ENCODE results near the gene TRIP13.
"Not testable (repeated sequence)": the region's sequence is repeated elsewhere in the genome, so short reads cannot be mapped to it uniquely, and the experiment has no call there.

The TRIP13 gene

DNA sequence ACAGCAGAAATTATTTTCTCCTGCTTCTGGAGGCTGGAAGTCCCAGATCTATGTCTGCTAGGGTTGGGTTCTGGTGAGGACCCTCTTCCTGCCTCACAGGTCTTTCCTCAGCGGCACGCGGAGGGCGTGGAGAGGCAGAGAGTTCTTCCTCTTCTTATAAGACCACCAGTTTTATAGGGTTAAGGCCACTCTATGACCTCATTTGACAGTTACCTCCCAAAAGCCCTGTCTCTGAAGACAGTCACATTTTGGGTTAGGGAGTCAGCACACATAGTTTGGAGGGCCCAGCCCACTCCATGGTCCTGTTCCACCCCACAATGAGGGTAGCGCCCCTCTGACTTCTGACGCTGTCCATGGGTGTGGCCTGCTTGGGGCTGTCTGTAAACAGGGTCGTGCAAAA is 46.7 kb downstream of the TRIP13 start:
- DNase-seq: no peak

DNA sequence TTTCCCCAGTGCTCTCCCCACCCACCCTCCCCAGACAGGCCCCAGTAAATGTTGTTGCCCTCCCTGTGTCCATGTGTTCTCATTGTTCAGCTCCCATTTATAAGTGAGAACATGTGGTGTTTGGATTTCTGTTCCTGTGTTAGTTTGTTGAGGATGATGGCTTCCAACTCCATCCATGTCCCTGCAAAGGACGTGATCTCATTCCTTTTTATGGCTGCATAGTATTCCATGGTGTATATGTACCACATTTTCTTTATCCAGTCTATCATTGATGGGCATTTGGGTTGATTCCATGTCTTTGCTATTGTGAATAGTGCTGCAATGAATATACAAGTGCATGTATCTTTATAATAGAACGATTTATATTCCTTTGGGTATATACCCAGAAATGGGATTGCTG is 48.1 kb downstream of the TRIP13 start:
- DNase-seq: not testable (repeated sequence)

- DNase-seq: no peak
These were observed 50.7 kb downstream of the TRIP13 start for GRCh38 chr5:943201-943917.

DNA sequence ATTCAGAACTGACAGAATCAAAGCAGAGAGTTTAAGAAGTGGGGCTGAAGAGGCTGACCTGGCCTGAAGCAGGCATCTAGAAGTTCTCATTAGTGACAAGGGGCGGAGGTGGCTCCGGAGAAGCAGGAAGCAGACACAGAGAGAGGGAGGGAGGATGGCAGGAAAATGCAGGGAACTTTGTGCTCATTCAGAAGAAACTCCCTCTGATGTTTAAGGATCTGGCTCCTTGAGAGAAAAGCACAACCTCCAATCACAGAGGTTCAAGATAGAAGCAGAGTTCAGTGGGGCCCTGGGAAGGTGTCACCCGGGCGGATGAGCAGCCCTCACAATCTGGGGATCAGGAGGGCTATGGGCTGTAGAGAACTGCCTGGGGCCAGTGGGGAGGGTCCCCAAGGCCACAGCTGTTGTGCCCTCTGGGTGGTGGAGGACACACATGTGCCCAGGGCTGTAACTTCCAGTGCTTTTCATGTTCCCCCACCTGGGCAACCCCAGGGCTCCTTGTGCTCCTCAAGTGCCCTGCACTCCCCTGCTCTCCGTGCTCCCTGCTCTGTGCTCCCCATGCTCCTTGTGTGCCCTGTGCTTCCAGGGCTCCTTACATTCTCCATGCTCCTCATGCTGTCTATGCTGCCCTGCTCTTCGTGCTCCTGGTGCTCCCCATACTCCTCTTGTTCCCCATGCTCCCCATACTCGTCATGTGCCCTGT is 51.4 kb downstream of the TRIP13 start:
- no peak for DNase-seq

GRCh38 chr5:944621-944927 is 51.9 kb downstream of the TRIP13 start:
- DNase-seq: no peak

GRCh38 chr5:944992-945685 is 52.5 kb downstream of the TRIP13 start:
- DNase-seq: no peak

- no peak for DNase-seq
These were observed 53.2 kb downstream of the TRIP13 start for GRCh38 chr5:945691-946551.

- DNase-seq: no peak
These were observed 54.3 kb downstream of the TRIP13 start for GRCh38 chr5:946720-947625.

- DNase-seq: no peak
These were observed 55.2 kb downstream of the TRIP13 start for GRCh38 chr5:947626-948471.

DNA sequence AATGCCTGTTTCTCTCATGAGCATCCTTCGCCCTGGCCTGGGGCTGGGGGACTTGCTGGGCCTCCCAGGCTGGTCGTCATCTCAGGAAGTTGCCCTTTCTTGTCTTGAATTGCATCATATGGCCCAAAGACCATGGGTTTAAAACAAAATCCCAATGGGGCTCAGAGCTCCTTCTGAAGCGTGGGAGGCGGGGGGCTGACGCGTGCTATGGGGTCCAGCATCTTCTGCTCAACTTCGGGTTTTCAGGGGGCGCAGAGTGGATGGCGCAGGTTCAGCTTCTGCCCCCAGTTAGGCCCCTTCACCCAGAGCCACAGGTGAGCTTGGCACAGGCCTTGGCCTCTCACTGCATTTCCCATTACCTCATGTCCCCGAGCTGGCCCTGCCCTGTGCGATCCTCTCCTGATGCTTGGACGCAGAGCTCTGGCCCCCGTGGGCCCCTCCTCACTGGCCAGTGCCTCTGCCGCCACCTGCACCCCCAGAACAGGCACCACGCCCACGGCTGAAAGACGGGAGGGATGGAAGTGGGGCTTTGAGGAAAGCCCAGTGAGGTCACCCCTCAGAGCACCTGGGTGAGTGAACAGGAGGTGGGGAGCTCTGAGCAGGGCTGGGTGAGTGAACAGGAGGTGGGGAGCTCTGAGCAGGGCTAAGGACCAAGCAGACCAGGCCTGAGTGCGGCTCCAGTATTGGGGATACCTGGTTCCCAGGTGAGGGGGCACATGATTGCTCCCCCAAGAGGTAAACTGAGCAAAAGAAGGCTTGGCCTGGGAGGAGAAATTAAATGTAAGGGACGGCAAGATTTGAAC is 56.0 kb downstream of the TRIP13 start:
- no peak for DNase-seq

DNA sequence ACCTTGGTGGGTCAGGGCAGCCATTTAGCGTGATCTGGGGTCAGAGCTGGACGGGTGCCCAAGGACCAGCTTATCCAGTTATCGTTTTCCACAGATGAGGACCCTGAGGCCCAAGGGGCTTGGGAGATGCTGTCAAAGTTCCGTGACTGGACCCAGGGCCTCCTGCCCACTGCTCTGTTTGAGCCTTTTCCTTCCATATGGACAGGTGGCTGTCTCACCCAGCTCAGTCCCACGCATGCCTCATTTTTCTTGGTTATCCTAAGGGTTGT is 56.5 kb downstream of the TRIP13 start:
- no peak for DNase-seq

DNA sequence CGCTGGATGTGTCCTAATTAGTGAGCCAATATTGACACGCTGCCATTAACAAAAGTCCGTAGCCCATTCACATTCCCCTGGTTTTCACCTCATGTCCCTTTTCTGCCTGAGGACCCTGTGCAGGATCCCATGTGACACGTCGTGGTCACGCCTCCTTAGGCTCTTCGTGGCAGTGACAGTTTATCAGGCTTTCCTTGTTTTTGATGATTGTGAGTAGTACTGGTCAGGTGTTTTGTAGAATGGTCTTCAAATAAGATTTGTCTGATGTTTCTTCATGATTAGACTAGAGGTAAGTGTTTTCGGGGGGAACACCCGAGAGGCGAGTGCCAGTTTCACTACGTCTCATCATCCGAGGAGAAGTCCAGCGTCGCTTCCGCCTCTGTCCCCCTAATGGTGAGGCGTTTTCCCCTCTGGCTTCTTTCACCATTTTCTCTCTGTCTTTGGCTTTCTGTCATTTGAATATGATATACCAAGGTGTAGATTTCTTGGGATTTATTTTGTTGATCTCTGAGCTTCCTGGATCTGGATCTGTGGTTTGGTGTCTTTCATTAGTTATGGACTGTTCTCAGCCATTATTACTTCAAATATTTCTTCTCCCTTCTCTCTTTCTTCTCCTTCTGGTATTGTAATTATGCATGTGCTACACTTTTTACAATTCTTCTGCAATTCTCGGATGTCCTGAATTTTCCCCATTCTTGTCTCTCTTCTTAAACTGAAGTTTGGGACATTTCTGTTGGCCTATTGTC is 57.3 kb downstream of the TRIP13 start:
- no peak for DNase-seq

- no peak for DNase-seq
These were observed 59.4 kb downstream of the TRIP13 start for GRCh38 chr5:951940-952596.

DNA sequence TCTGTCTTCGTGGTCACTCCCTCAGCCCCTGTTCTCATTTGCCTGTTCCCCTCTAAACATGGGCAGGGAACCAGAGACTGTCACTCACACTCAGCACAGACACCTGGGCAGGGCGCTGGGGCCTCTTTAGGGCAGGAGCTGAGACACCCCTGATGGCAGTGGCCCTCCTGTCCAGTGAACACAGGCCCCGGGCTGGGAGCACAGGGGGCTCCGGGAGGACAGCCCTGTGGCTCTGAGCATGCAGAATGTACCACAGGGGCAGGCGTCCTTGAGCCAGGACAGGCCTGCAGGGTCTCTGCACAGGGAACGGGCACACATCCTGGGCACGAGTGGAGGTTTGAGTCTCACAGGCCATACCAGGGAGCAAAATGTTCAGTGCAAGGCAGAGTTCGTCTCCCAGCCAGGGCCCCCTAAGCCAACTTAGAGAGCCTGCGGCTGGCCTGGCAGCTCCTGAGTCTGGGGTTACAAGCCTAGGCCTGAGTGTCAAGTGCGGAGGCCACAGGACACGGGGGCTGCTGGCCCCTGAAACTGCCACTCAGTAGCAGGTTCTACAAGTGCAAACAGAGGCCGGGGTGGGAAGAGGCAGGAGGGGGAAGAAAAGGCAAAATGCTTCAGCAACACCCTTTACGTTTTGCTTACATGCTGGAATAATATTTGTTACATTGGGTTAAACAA is 60.0 kb downstream of the TRIP13 start:
- no peak for DNase-seq

DNA sequence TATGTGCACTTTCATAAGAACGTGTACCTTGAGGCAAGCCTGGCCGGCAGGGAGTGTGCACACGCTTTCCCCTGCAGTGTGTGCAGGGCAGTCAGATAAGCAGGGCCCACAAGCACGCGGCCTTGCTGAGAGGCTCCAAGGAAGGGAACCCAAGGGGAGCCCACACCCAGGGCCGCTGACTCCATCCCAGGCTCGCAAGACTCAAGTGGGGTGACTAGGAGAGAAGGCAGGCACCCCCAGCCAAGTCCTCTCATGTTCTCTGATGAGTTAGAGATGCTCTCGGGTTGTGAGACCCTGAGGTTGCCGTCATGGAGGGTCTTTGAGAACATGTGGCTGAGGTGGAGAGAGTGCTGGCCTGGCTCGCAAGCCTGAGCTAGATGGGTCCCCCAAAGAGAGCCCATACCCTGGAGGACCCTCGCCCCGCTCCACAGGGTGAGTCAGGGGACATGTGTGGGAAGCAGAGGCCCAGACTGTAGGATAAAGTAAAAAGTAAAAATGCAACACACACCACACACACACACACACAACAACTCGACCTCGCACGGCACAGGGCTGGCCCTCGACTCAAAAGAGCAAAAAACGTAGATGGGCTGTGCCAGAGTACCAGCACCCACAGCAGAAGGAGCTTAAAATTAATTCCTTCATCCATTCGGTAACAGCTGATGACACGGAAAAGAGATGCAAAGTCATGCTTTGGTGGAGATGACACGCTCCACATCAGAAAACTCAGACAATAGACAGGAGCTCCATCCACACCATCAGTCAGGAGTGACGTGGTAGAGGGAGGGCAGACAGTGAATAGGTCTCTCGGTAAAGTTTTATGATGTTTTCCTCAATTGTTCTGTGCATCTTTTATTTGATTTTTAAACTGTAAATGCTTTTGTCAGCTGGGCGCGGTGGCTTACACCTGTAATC is 61.1 kb downstream of the TRIP13 start:
- DNase-seq: no peak

GRCh38 chr5:955886-956761 is 63.4 kb downstream of the TRIP13 start:
- DNase-seq: no peak
